HepG2 (cell line): Measurements from ENCODE around the gene MRPL39. TPM values are rescaled to one million over a fixed set of nuclear protein-coding genes. Genes with fewer than 3 reads are reported as not detected.

Experiments used
- ATAC-seq: fragments of 200-7000 bp; cut with Tn5 transposase; 3 replicates; pipeline ENCODE4 v1.9.1; 2020; ENCODE audit warnings: mild to moderate bottlenecking, moderate library complexity
- BruUV-seq: library from RNA; stranded (reverse); fragments of 400-500 nt; replicated peaks from 2 replicates; lab custom pipeline; 2021; lab: Mats Ljungman, UMichigan
- CTCF ChIA-PET: fragments of 300-600 bp; formaldehyde crosslinking; extraction: SDS; loops from one replicate; lab custom pipeline; 2021; ENCODE audit warnings: low total read pairs, inconsistent platforms, low intra/inter-chr PET ratio; lab: Yijun Ruan, JAX
- POLR2A ChIA-PET: fragments of 350-600 bp; sonication (Branson Sonifier 250); formaldehyde crosslinking; loops from one replicate; lab custom pipeline; 2020; ENCODE audit warnings: antibody characterized with exemption, inconsistent platforms; lab: Yijun Ruan, JAX
- DNase-seq: peaks from one replicate; pipeline ENCODE4 v3.0.0-alpha.2; 2015; ENCODE audit warnings: low spot score
- FAIRE-seq: peaks from 3 replicates; lab custom pipeline; 2011; peaks lifted over from hg19 to GRCh38; lab: Jason Lieb, UNC
- H2AFZ ChIP-seq: one replicate; pipeline ENCODE4 v1.6.1; 2011; ENCODE audit warnings: low read length, inconsistent platforms
- H3K27ac ChIP-seq: fragments of 300-600 bp; 3 replicates; pipeline ENCODE4 v1.8.0; 2011; ENCODE audit warnings: mixed run types, mild to moderate bottlenecking, mixed read lengths, low read length, inconsistent platforms; ENCODE audit not compliant: insufficient read depth; ENCODE audit errors: extremely low read length
- H3K27me3 ChIP-seq, 2 experiments: fragments of 200-600 bp in 1 of 2; 2 replicates in 1 of 2; 3 replicates in 1 of 2; pipeline versions ENCODE4 v1.6.0 to v1.8.0; 2011; ENCODE audit warnings: low read length in 2 of 2, mild to moderate bottlenecking in 2 of 2, moderate library complexity in 2 of 2, inconsistent platforms in 1 of 2; ENCODE audit not compliant: insufficient read depth in 2 of 2, control insufficient read depth in 1 of 2
- H3K36me3 ChIP-seq, 2 experiments: fragments of 200-600 bp in 1 of 2; replicated peaks in 1 of 2; 2 replicates in 1 of 2; 3 replicates in 1 of 2; pipeline versions ENCODE4 v1.5.1 to v1.8.0; 2011; ENCODE audit warnings: low read length in 2 of 2, inconsistent platforms in 1 of 2; ENCODE audit not compliant: insufficient read depth in 2 of 2, control insufficient read depth in 1 of 2
- H3K4me1 ChIP-seq: 2 replicates; pipeline ENCODE4 v1.5.1; 2012; ENCODE audit warnings: low read length, inconsistent platforms; ENCODE audit not compliant: insufficient read depth
- H3K4me2 ChIP-seq: 2 replicates; pipeline ENCODE4 v1.6.0; 2011; ENCODE audit warnings: low read depth, low read length, inconsistent platforms
- H3K4me3 ChIP-seq, 3 experiments: fragments of 200-600 bp in 1 of 3; sonication (generic), shearing (Covaris generic) in 1 of 3; replicated peaks in 1 of 3; 2 replicates each; pipeline ENCODE4 v1.5.1; 2011 to 2016; ENCODE audit warnings: low read length in 3 of 3, inconsistent platforms in 2 of 3, low read depth in 2 of 3, mild to moderate bottlenecking in 2 of 3, control low read depth in 1 of 3, mixed read lengths in 1 of 3; ENCODE audit not compliant: insufficient read depth in 1 of 3
- H3K79me2 ChIP-seq: one replicate; pipeline ENCODE4 v1.6.1; 2011; ENCODE audit warnings: low read length, inconsistent platforms; ENCODE audit not compliant: insufficient read depth
- H3K9ac ChIP-seq: 2 replicates; pipeline ENCODE4 v1.6.0; 2011; ENCODE audit warnings: mild to moderate bottlenecking, low read depth, low read length, inconsistent platforms; ENCODE audit not compliant: insufficient read depth
- H3K9me3 ChIP-seq: 2 replicates; pipeline ENCODE4 v1.5.1; 2012; ENCODE audit warnings: mild to moderate bottlenecking, low read length
- H4K20me1 ChIP-seq: 2 replicates; pipeline ENCODE4 v1.6.0; 2011; ENCODE audit warnings: inconsistent platforms, mild to moderate bottlenecking, low read length, moderate library complexity; ENCODE audit not compliant: insufficient read depth
- ELK4 ChIP-seq: sonication (generic); formaldehyde crosslinking; IDR thresholded peaks from 2 replicates; pipeline ENCODE4 v1.9.0; 2021; ENCODE audit warnings: missing genetic modification reagents, borderline replicate concordance
- ZNF124 ChIP-seq: sonication (generic); formaldehyde crosslinking; IDR thresholded peaks from 2 replicates; pipeline ENCODE4 v1.4.0; 2020; ENCODE audit warnings: missing genetic modification reagents
- WGBS: methylation state at CpG from one replicate; pipeline ENCODE4 v1.1.6; 2017; ENCODE audit warnings: low lambda C conversion rate; 5-methylcytosine and 5-hydroxymethylcytosine counted together
- in situ Hi-C: cut with HindIII; loops from 2 replicates; pipeline ENCODE4 v1.10.0; 2017; ENCODE audit warnings: low pct_unique_long_range_greater_than_20kb; ENCODE audit not compliant: extremely low pct_ligation_motif_present
- intact Hi-C: fragments of 100-400 bp; cut with micrococcal nuclease; formaldehyde crosslinking; loops from one replicate; pipeline ENCODE4 v1.10.0; 2022; ENCODE audit not compliant: unreplicated experiment
- polyA plus RNA-seq, 8 experiments: library from polyadenylated mRNA; depleted of rRNA in 3 of 8; stranded (reverse) in 7 of 8; unstranded in 1 of 8; fragments of >200 nt; fragmentation: Illumina TruSeq in 4 of 8; extraction: Trizol in 4 of 8; gene quantifications; 2 replicates each; pipeline versions ENCODE4 v1.2.1 to v1.2.3, GENCODE V29; 2011 to 2016; ENCODE audit warnings: low read depth in 4 of 8, missing spikeins in 1 of 8, mixed read lengths in 1 of 8; ENCODE audit not compliant: insufficient read depth in 1 of 8
- total RNA-seq, 5 experiments: library from RNA; depleted of rRNA; stranded (reverse); fragments of >200 nt; fragmentation: Illumina TruSeq; extraction: Trizol; gene quantifications; 2 replicates each; pipeline ENCODE4 v1.2.3, GENCODE V29; 2016; ENCODE audit warnings: low read depth in 1 of 5

The MRPL39 gene
- total and polyA plus RNA-seq, 2 of the 13 experiments (the other 11 are each of a cell fraction or from before 2014, with no cell fraction given), result 29.1 to 91.2 TPM

- Histone ChIP-seq H3K4me3 (no peak overlapping the region), H3K9me3 (no peaks in the 10 kb centered on the region), H3K79me2 (no peaks in the 10 kb centered on the region), H3K4me1 (peaks cover 16% of the 10 kb centered on the region), H3K27me3 (no peaks in the 10 kb centered on the region), H3K36me3 (no peaks in the 10 kb centered on the region), H4K20me1 (no peaks in the 10 kb centered on the region), H2AFZ (no peak overlapping the region), H3K4me2 (no peak overlapping the region), H3K9ac (no peak overlapping the region), H3K27ac (no peak overlapping the region)
- BruUV-seq, result no TSS peak
- DNase-seq (no peak), FAIRE-seq (no peak), ATAC-seq (no peak)
- in situ Hi-C loops, result no loop called here
- intact Hi-C loops, result no loop called here
- TF ChIP-seq ZNF124 (CRISPR knock-in tag), result no peak
- WGBS, result 79% methylated on average over 10 of the region's 11 CpGs
- CTCF ChIA-PET, result no interaction called here
- POLR2A ChIA-PET, result no interaction called here
Observed at GRCh38 chr21:25550352-25551120, 56.7 kb downstream of the MRPL39 start.

- Histone ChIP-seq H3K79me2 (no peaks in the 10 kb centered on the region), H3K4me1 (no peaks in the 10 kb centered on the region), H3K4me2 (no peak overlapping the region), H3K27me3 (no peaks in the 10 kb centered on the region), H3K27ac (no peak overlapping the region), H3K9me3 (no peaks in the 10 kb centered on the region; the same call in 1 of the 2 replicates), H2AFZ (no peak overlapping the region), H4K20me1 (no peaks in the 10 kb centered on the region), H3K4me3 (no peak overlapping the region), H3K36me3 (no peaks in the 10 kb centered on the region), H3K9ac (no peak overlapping the region)
- 76% methylated on average over 2 of the region's 2 CpGs for WGBS
- intact Hi-C loops (no loop called here), in situ Hi-C loops (no loop called here)
- CTCF ChIA-PET, result no interaction called here
- BruUV-seq, result no TSS peak
- no peak for ATAC-seq
- no peak for DNase-seq
- POLR2A ChIA-PET, result no interaction called here
- FAIRE-seq, result no peak
- no peak for TF ChIP-seq ELK4 (CRISPR knock-in tag)
Observed at GRCh38 chr21:25541042-25541441, 66.2 kb downstream of the MRPL39 start.
